GM19328 (cell line): Measurements from ENCODE around the gene ZMYND19.
"Not testable (repeated sequence)": the region's sequence is repeated elsewhere in the genome, so short reads cannot be mapped to it uniquely, and the experiment has no call there.

ENCODE experiments used
- ATAC-seq: cut with Tn5 transposase; IDR thresholded peaks from one replicate; pipeline ENCODE4 v1.9.1; 2021; ENCODE audit warnings: mild to moderate bottlenecking, moderate library complexity; ENCODE audit not compliant: unreplicated experiment

ZMYND19 gene

DNA sequence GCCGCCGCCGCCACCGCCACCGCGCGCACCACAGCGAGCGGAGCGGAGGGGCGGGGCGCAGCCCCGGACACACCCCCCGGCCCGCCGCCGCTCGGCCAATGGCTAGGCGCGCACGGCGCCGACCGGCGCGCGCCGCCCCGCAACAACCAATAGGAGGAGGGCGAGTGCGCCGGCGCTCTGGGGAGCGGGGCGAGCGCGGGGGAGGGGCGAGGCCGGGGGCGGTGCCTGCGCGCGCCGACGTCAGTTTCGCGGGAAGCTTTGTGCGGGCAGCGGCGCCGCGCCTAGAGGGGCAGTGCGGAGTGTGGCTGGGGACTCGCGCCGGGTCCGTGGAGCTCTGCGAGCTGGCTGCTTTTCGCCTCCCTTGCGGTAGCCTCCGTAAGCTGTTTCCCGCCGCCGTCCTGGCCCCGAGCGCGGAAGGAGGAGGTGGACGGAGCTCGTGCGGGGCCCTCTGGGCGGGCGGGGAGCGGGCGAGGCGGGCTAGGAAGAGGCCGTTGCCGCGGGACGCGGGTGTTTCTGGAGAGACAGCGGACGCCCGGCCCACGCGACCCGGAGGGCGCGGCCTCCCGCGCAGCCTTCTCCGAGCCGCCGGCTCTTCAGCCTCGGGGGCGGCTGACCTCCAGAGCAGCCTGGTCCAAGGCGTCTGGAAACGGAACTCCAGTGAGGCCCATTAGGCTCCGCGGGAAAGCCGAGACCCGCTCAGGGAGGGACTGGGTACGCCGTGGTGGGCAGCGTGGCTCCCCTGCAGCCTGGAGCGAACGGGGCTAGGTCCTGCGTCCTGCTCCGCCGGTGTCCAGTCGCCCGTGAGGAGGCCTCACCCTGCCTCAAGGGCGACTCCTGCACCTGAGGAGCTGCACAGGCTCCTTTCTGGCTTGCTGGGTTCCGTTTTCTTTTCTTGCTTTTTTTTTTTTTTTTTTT lies at the start of gene ZMYND19:
ZMYND19 (minus strand) TSS at position 44 of the 915 bp plus-strand sequence. CDS start 249 bp downstream, outside the sequence.
- ATAC-seq: peak; percentile 81

DNA sequence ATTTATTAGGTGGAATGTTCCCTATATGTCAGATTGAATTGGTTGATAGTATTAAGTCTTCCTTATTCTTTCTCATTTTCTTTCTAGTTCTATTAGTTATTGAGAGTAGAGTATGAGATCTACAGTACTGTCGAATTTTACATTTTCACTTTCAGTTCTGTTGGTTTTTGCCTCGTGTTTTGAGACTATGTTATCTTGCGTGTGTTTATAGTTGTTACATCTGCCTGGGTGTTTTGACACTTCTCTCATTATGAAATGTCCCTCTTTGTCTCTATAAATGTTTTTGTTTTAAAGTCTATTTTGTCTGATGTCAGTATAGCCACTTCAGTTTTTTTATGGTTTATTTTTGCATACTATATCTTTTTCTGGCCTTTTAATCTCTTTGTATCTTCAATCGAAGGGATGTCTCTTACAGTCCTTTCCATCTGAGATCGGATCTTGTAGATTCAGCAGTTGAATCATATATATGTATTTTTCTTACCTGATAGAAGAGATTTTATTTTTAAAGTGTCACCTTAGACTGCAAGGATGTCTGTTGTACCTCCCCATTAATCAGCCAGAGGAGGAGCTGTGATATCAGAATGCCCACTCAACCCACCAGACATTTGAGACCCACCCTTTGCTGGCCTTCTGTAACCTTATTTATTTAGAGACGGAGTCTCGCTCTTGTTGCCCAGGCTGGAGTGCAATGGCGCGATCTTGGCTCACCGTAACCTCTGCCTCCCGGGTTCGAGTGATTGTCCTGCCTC lies 49.2 kb upstream of the ZMYND19 start:
- no peak for ATAC-seq

DNA sequence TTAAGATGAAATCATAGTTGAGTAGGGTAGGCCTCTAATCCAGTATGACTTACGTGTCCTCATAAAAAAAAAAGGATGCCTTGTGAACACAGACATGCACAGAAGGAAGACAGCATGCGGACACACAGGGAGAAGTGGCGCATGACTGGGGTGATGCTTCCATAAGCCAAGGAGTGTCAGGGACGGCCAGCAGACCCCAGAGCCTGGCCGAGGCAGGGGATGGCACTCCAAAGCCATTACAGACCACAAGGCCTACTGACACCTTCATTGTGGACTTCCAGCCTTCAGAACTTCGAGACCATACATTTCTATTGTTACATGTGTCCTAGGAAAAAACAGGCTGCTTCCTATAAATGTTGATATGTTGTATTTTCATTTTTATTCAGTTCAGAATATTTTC lies 48.4 kb upstream of the ZMYND19 start:
- no peak for ATAC-seq

DNA sequence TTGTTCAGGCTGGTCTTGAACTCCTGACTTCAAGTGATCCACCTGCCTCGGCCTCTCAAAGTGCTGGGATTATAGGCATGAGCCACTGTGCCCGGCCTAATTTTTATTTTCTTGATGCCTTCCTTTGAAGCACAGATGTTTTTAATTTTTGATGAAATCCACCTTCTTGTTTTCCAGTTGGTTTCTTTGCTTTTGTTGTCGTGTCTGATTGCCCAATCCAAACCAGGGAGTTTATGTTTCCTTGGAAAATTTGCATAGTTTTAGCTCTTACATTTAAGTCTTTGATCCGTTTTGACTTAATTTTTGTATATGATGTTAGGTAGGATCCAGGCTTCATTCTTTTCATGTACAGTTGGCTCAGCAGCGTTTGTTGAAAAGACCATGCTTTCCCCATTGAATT lies 43.7 kb upstream of the ZMYND19 start:
- ATAC-seq: no peak

DNA sequence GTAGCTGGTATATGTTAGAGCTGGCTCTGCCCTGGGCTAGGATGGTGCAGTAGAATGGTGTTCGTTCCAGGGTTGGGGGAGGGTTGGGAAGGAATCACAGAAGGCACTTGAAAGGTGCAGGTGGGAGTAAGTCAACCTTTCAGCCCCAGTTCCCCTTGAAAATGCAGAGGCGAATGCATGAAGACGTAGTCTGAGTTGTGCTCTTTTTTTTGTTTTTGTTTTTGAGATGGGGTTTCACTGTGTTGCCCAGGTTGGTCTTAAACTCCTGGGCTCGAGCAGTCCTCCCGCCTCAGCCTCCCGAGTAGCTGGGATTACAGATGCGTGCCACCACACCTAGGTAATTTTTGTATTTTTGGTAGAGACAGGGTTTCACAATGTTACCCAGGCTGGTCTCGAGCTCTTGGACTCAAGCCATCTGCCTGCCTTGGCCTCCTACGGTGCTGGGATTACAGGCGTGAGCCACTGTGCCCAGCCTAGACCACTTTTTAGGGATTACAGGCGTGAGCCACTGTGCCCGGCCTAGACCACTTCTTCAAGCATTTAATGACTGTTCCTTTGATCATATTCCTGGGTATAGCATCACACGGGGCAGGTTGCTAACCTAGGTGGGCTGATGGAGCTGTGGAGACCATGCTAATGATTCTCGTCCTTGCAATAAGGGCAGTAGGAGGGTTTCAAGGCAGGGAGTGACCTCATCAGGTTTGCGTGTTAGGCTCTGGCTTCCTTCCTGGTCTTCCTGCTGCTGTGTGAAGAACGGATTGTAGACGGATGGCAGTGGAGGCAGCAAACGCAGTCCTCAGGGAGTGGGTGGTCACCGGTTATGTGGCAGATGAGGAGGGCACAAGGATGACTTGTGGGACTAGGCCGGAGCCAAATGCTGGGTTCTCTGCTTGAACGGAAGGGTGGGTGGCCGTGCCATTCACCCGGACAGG lies 42.2 kb upstream of the ZMYND19 start:
- no peak for ATAC-seq

DNA sequence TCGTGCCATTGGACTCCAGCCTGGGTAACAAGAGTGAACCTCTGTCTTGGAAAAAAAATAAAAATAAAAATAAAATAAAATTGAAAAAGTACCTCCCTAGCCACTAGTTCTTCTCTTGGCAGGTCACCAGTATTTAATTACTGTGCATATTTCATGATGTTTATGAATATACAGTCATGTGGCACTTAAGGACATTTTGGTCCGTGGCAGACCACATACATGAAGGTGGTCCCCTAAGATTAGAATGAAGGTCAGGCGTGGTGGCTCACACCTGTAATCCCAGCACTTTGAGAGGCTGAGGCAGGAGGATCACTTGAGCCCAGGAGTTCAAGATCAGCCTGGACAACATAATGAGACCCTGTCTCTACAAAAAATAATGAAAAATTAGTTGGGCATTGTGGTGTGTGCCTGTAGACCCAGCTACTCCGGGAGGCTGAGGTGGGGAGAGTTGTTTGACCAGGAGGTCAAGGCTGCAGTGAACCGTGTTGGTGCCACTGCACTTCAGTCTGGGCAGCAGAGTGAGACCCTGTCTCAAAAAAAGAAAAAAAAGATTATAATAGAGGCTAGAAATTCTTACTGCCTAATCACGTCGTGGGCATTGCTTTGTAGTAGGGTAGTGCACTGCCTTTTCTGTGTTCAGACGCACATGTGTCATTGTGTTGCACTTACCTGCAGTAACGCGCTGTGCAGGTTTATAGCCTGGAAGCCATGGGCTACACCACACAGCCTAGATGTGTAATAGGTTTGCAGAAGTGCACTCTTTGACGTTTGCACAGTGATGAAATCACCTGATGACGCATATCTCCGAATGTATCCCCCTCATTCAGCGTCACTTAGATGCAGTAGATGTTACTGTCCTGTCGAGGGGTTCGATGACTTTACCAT lies 41.3 kb upstream of the ZMYND19 start:
- no peak for ATAC-seq

DNA sequence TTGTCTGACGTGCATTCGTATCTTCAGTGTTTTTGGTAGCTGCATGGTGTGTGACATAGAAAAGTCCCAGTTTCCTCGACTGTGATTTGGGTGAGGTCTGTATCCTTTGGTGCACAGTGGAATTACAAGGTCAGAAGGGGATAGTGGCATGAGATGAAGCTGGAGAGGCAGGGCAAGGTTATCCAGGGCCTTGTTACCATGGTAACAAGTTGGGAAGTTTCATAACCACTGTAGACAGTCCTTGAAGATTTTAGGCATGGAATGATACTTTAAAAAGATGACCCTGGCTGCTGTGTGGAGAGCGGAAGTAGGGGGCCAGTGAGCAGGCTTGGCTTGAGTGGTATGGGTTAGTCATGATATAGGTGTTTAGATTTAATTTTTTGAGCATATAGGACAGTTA lies 40.4 kb upstream of the ZMYND19 start:
- no peak for ATAC-seq

DNA sequence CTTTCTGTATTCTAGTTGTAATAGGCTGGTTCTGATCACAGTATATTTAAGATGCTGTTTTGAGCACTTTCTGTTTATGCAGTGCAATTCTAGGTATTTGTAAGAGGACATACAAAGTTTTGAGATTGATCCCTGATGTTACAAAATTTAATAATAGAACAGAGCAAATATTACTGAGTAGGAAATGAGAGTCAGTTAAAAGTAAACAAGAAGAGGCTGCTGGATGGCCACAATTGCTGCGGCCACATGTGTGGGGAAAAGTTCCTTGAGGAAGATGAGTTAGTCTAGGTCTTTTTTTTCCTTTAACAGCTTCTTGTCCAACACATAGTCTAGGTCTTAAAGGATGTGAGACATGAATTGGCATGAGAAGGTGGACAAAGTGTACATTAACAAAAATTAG lies 39.8 kb upstream of the ZMYND19 start:
- ATAC-seq: no peak

DNA sequence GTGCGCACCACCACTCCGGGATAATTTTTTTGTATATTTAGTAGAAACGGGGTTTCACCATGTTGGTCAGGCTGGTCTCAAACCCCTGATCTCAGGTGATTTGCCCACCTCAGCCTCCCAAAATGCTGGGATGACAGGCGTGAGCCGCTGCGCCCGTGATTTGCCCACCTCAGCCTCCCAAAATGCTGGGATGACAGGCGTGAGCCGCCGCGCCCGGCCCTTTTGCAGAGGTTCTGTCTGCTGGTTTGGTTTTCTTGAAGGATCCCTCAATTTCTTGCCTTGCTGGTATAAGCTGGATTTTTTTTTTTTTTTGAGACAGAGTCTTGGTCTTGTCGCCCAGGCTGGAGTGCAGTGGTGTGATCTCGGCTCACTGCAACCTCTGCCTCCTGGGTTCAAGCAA lies 37.1 kb upstream of the ZMYND19 start:
- ATAC-seq: not testable (repeated sequence)

DNA sequence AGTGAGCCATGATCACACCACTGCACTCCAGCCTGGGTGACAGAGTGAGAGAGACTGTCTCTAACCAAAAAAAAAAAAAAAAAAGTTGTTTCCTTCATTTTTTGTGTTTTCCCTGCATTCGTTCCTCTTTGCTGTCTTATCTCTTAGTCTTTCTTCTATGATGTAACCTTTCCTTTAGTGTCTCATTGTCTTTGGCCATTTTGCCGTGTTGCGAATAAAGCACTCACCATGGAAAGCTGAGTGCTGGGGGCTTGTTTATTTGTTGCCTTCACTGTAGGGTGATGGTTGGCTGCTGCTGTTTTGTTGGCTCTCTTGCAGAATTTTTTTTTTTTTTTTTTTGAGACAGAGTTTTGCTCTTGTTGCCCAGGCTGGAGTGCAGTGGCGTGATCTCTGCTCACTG lies 36.2 kb upstream of the ZMYND19 start:
- no peak for ATAC-seq

DNA sequence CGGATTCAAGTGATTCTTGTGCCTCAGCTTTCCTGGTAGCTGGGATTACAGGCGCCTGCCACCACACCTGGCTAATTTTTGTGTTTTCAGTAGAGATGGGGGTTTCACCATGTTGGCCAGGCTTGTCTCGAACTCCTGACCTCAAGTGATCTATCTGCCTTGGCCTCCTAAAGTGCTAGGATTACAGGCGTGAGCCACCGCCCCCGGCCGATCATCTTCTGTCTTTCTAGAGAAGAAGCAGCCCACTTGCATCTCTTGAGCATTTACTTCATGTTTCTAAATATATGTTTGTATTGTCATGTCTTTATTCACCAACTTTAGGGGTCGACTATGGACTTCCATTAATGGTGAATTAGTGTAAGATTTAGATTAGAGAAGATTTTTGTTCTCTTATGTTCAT lies 31.9 kb upstream of the ZMYND19 start:
- not testable (repeated sequence) for ATAC-seq

DNA sequence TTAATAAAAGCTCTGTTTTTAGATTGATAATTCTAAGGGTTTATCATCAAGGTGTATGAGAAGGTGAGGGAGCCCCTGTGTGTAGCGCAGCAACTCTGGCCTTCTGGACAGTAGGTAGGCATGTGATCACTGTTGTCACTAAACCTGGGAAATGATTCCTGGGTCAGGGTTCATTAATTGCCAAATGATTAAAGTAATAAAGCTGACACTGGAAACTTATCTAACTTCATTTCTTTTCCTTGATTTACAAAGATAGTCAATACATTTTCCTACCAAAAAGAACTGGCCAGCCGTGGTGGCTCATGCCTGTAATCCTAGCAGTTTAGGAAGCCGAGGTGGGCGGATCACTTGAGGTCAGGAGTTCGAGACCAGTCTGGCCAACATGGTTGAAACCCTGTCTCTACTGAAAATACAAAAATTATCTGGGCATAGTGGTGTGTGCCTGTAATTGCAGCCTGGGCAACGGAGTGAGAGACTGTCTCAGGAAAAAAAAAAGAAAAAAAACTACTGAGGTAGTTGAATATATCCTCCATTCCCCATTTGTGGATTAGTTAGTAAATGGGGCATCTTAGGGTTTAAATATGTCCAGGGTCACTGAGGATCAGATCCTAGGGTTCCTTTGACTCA lies 30.9 kb upstream of the ZMYND19 start:
- no peak for ATAC-seq

DNA sequence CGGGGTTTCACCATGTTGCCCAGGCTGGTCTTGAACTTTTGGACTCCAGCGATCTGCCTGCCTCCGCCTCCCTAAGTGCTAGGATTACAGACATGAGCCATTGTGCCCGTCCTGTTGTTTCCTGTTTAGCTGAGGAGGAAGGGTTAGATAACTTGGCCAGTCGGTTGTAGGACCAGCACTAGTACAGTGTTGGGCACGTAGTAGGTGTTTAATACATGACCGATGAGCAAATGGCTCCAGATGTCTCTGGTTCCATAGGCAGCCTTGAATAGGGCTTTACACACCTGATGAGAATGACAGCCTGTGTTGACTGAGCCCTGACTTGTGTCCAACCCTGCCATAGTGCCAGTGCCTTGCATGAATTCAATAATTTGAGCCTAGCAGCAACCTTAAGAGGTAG lies 30.3 kb upstream of the ZMYND19 start:
- ATAC-seq: no peak

DNA sequence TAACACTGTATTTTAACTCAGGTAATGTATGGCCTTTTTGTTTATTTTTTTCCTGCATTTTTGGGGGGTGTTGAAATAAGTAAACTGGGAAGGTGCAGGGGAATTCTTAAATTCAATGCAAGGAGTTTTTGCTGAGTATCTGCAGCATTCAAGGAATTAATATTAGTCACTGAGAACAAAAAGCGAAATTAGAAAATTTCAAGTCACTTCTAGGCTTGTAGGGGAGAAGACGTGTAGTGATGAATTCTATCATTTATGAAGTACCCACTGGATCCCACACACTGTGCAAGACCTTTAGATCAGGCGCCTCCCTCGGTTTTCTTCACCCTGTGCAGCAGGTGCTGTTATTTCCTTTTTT lies 29.7 kb upstream of the ZMYND19 start:
- ATAC-seq: no peak

DNA sequence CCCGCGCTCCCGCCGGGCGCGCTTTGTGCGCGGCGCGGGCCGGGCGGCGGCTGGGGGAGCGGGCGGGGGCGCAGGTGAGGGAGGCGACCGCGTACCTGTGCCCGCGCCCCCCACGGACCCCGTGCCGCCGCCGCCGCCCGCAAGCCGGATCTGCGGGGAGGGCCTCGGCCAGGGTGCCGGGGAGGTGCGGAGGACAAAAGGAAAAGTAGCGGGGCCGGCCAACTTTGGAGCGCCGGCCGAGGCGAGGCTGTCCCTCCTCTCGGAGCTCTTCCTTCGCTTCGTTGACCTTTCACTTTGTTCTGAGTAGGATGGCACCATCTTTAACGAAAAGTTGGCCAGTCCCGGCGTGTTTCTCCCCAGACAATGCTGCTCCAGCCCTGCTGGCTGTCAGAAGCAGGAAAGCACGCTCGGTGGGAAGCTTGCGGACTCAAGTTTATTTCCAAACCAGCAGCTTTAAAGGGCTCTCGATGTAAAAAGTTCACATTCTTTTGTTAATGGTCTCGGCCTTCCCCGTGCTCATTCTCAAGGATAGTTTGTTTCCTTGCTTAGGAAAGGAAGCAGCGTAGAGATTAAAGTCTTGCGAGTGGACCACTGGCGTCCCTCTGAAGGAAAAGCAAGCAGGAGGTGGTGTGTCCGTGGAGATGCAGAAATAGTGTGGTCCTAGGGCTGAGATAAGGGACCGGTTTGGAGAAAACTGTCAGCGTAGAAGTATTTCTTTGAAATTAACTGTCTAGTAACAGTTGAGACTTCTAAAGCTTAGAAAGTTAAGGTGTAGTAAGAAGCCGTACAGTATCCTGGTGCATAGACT lies 29.1 kb upstream of the ZMYND19 start:
- peak; percentile 19 for ATAC-seq

DNA sequence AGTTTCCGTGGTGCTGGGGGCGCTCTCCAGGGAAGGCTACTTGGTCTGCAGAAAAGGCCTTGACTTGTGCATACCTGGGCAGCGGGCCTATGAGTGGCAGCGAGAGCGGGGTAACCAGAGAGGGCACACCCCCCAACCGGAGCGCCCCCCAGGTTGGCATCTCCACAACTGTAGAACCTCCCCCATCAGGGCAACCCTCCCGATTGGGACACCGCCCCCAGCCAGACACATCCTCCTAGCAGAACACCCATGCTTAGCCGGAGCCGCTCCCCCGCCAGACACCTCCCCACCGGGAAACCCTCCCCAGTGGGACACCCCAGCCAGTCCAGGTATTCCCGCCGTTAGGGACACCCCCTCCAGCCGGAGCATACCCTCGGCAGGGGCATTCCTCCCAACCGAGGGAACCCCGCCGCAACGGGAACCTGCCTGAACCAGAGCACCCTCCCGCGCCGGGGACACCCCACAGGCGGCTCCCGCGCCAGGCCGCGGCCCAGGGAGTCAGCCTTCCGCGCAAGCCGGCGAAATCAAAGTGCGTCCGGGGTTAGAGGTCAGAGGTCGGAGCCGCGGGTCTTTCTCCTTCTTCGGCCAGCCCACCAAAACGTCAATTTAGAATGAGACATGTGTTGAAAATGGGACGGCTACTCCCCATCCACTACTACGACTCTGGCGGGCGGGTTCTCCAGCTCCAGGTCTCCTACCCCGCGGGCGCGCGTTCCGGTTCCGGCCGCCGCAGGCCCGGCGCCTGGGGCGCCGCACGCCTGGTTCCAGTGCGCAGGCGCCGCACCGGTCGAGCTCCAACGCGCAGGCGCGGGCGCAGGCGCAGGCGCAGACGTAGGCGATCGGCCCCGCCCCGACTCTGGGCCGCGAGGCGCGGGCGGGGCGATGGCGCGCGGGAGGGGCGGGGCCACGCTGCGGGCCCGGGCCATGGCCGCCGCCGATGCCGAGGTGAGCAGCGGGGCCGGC lies 28.1 kb upstream of the ZMYND19 start, which contains the start of gene EHMT1:
EHMT1 (plus strand) TSS at position 901 of the 963 bp plus-strand sequence; CDS start at position 925, 24 bp downstream.
- ATAC-seq: peak; percentile 72

DNA sequence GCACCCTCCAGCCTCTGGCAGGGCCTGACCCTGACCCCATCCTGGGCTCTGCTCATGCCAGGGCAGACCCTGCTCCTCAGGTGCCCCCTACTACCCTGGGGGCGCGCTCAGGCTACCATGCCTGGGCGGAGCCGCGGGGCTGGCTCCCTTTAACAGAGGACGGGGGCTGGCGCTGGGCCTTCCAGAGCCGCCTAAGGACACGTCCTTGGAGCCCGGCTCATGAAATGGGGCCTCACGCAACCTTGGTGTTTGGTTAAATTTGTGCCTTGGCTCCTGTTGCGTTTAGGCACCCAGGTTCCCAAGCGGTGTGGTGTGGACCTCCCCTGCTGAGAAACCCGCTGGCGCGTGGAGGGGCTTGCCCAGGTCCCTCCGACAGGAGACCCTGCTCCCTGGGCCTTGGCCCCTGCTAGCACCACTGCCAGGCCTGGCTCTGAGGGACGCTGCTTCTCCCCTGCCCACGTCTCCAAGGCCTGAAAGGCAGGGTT lies 25.1 kb upstream of the ZMYND19 start:
- ATAC-seq: no peak
